Thyroid gland (tissue), 4 donors: Measurements from ENCODE around the gene INAVA.

ENCODE experiments used
- POLR2A ChIP-seq, 2 donors: fragments of 450-650 bp; IDR thresholded peaks; one replicate each; pipeline ENCODE4 v1.6.1; 2017; ENCODE audit warnings: antibody characterized with exemption in 2 of 2, mild to moderate bottlenecking in 2 of 2, moderate library complexity in 1 of 2
- TF ChIP-seq, protein P1 (sequence below), 6 experiments: fragments of 200-600 bp in 3 of 6; fragments of 450-650 bp in 3 of 6; sonication (generic) in 3 of 6; IDR thresholded peaks; one replicate each; pipeline ENCODE4 v1.5.1; 2016 to 2019; ENCODE audit warnings: antibody characterized with exemption in 6 of 6, mild to moderate bottlenecking in 2 of 6, inconsistent platforms in 1 of 6, moderate library complexity in 1 of 6

DNA sequence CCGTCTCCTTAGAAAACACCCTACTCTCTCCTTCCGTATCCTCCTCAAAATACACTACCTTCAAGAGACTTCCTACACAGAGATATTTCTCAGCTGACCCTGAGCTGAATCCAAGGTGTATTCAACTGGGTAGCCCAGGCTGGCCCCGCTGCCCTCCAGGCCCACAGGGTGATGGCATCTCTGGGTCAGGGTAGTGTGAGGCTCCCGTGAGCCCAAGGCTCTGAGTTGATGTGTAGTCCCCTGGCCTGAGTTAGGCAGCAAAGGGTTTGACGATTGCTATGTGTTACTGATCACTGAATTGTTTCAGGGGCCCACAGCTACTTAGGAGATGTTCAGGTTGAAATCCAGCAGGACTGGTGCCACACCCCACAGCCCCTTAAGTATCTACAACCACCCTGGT lies 6.7 kb downstream of the INAVA start:
- TF ChIP-seq, protein P1, sequence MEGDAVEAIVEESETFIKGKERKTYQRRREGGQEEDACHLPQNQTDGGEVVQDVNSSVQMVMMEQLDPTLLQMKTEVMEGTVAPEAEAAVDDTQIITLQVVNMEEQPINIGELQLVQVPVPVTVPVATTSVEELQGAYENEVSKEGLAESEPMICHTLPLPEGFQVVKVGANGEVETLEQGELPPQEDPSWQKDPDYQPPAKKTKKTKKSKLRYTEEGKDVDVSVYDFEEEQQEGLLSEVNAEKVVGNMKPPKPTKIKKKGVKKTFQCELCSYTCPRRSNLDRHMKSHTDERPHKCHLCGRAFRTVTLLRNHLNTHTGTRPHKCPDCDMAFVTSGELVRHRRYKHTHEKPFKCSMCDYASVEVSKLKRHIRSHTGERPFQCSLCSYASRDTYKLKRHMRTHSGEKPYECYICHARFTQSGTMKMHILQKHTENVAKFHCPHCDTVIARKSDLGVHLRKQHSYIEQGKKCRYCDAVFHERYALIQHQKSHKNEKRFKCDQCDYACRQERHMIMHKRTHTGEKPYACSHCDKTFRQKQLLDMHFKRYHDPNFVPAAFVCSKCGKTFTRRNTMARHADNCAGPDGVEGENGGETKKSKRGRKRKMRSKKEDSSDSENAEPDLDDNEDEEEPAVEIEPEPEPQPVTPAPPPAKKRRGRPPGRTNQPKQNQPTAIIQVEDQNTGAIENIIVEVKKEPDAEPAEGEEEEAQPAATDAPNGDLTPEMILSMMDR (IDR thresholded peaks at IDR 0.05) = no peak
- TF ChIP-seq POLR2A (IDR thresholded peaks at IDR 0.05) = no peak
